GM12874 (cell line): ENCODE measurements around the gene SNAP25.

ENCODE experiments used
- CTCF ChIP-seq: IDR thresholded peaks from 2 replicates; pipeline ENCODE4 v1.5.1; 2011; ENCODE audit warnings: low read depth, mild to moderate bottlenecking, control low read depth, low read length, moderate library complexity; ENCODE audit not compliant: insufficient read depth

Gene SNAP25

GRCh38 chr20:10194166-10194565 lies 24.5 kb upstream of the SNAP25 start:
- no peak for TF ChIP-seq CTCF

- TF ChIP-seq CTCF = no peak
These were observed 18.3 kb upstream of the SNAP25 start for GRCh38 chr20:10200330-10200729.

GRCh38 chr20:10201321-10201870 lies 17.2 kb upstream of the SNAP25 start:
- TF ChIP-seq CTCF = no peak

GRCh38 chr20:10209091-10209490 lies 9.5 kb upstream of the SNAP25 start:
- TF ChIP-seq CTCF = no peak

DNA sequence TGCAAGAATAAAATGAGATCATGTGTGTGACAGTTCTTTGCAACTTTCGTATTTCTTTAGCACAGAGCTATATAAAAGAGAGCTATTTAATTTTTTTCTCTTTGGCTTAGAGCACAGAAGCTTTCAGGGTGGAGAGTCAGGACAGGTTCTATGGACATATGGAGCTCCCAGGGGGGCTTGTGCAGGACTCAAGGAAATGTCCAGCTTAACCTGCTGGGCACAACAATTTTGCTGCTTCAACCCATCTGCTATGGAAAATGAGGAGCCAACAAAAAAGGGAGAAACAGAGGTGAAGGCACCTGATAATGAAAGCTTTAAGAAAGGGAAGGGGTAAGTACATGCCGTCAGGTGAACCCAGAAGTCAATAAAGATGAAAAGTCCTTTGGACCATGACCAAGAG lies 5.1 kb upstream of the SNAP25 start:
- no peak for TF ChIP-seq CTCF

DNA sequence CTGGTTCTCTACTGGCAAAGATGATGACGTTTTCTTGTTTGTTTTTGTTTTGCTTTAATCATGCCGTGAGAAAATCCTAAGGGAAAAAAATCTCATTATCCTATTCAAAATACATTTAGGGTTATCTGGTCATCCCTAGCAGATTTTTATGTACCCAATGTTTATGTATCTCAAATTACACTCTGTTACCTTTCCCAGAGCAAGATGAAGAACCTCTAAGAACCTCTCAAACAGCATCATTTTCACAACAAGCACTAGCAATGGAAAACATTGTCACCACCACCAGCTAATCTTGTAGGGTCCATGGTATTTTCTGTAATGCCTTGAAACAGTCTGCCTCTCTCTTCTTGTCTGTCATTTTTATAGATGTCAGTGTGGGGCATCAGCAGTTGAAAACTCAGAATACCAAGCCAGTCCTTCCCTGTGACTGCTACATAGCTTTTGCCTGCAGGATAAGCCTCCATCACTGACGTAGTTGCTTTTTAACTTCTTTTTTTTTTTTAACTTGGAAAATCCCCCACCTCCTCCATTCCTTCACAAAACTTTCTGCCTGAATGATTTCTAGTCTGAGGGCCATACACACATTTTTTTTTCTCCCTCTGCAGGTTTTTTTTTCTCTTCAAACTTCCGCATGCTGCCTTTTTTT lies 2.4 kb upstream of the SNAP25 start:
- TF ChIP-seq CTCF = no peak

DNA sequence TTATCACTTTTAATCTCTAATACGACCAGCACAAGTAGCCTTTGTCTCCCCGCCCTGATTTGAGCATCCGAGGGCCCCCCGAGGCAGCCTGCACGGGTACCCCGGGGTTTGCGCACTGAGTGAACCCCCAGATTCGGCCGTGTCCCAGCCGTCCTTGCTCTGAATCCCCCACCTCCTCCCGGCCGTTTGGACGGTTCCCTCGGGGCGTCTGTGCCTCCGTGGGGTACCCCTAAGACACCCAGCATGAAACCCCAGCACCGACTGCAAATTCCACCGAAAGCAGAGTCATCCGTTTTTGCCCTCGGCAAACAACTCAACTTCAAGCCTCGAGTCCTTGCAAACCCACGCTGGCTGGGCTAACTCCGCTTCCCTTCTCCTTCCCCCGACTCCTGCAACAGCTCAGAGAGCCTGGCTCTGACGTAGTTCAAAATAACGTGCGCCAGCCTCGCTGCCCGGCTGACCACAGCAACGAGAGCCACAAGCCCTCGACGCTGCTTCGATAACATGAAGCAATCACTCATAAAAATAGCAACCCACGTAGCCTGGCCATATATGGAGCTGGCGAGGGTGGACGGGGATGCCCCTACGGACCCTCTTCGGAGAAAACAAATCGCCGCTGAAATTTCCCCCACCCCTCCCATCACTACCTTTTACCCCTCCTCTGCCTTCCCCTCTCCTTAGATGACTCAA lies 764 bp upstream of the SNAP25 start:
- TF ChIP-seq CTCF = no peak
